Measurements from ENCODE around the gene DNAI2. TPM values are rescaled to one million over a fixed set of nuclear protein-coding genes. Genes with fewer than 3 reads are reported as not detected.

Gene DNAI2
- total and polyA plus RNA-seq, 7 donors: 0.10 TPM; not detected in 6

GRCh38 chr17:74240618-74241205, 33.3 kb upstream of the DNAI2 start:
- H3K9me3 ChIP-seq: no peaks in the 10 kb centered on the region
- H3K4me3 ChIP-seq: no peak overlapping the region
- DNase-seq: no peak
- peaks cover 0 to 3% (median 0%) of the 10 kb centered on the region in 4 donors for H3K36me3 ChIP-seq
- 50 to 69% methylated on average over 11 of the region's 11 CpGs for WGBS, 2 donors
- intact Hi-C loops (cut with DNase I): no loop called here
- TF ChIP-seq EP300 (IDR thresholded peaks at IDR 0.05) (no peak), POLR2AphosphoS5 (IDR thresholded peaks at IDR 0.05) (no peak), POLR2A (IDR thresholded peaks at IDR 0.05) (no peak)
- TF ChIP-seq, protein P1, sequence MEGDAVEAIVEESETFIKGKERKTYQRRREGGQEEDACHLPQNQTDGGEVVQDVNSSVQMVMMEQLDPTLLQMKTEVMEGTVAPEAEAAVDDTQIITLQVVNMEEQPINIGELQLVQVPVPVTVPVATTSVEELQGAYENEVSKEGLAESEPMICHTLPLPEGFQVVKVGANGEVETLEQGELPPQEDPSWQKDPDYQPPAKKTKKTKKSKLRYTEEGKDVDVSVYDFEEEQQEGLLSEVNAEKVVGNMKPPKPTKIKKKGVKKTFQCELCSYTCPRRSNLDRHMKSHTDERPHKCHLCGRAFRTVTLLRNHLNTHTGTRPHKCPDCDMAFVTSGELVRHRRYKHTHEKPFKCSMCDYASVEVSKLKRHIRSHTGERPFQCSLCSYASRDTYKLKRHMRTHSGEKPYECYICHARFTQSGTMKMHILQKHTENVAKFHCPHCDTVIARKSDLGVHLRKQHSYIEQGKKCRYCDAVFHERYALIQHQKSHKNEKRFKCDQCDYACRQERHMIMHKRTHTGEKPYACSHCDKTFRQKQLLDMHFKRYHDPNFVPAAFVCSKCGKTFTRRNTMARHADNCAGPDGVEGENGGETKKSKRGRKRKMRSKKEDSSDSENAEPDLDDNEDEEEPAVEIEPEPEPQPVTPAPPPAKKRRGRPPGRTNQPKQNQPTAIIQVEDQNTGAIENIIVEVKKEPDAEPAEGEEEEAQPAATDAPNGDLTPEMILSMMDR (IDR thresholded peaks at IDR 0.05): no peak
- H3K4me1 ChIP-seq: peaks cover 0 to 14% (median 5%) of the 10 kb centered on the region in 4 donors
- no peaks in the 10 kb centered on the region for H3K27me3 ChIP-seq
- H3K27ac ChIP-seq: peak overlapping the region in 1 of 4 donors; percentile 1

GRCh38 chr17:74241431-74241830, 32.6 kb upstream of the DNAI2 start:
- no peaks in the 10 kb centered on the region for H3K9me3 ChIP-seq
- DNase-seq: no peak
- no peak overlapping the region for H3K4me3 ChIP-seq
- H3K36me3 ChIP-seq: peaks cover 0 to 3% (median 0%) of the 10 kb centered on the region in 4 donors
- TF ChIP-seq, protein P1 (IDR thresholded peaks at IDR 0.05): no peak
- TF ChIP-seq POLR2AphosphoS5 (IDR thresholded peaks at IDR 0.05) (no peak), POLR2A (IDR thresholded peaks at IDR 0.05) (no peak), EP300 (IDR thresholded peaks at IDR 0.05) (no peak)
- no peak overlapping the region for H3K27ac ChIP-seq
- 65 to 77% methylated on average over 10 of the region's 10 CpGs for WGBS, 2 donors
- intact Hi-C loops (cut with DNase I): no loop called here
- no peaks in the 10 kb centered on the region for H3K27me3 ChIP-seq
- H3K4me1 ChIP-seq: peaks cover 0 to 15% (median 5%) of the 10 kb centered on the region in 4 donors

DNA sequence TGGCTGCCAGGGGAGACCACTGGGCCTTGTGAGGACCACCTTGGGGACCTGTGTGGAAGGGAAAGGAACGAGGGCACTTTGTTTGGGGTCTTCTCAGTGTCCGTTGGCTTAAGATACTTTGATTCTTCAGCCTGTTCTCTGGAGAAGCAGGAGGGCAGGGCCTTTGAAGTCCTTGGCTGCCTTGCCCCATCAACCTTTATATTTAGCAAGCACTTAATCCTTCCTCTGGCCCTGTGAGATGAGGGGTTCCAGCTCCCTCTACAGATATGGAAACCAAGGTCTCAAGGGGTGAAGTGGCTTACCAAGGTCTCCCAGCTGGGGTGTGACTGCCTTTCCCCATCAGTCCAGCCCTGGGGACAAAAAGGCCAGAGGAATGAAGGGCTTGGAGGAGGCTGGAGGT, 32.2 kb upstream of the DNAI2 start:
- 79 to 80% methylated on average over 2 of the region's 2 CpGs for WGBS, 2 donors
- Histone ChIP-seq H3K9me3 (no peaks in the 10 kb centered on the region), H3K4me3 (no peak overlapping the region), H3K36me3 (peaks cover 0 to 3% (median 0%) of the 10 kb centered on the region in 4 donors), H3K27ac (no peak overlapping the region), H3K4me1 (peaks cover 0 to 15% (median 5%) of the 10 kb centered on the region in 4 donors), H3K27me3 (no peaks in the 10 kb centered on the region)
- TF ChIP-seq POLR2A (IDR thresholded peaks at IDR 0.05): no peak
- TF ChIP-seq EP300 (IDR thresholded peaks at IDR 0.05): no peak
- no peak for TF ChIP-seq POLR2AphosphoS5 (IDR thresholded peaks at IDR 0.05)
- TF ChIP-seq, protein P1 (IDR thresholded peaks at IDR 0.05): no peak
- no peak for DNase-seq
- intact Hi-C loops (cut with DNase I): no loop called here

- Histone ChIP-seq H3K27ac (peak overlapping the region in 1 of 4 donors; percentile 8), H3K4me1 (peaks cover 0 to 15% (median 5%) of the 10 kb centered on the region in 4 donors), H3K27me3 (no peaks in the 10 kb centered on the region), H3K36me3 (no peaks in the 10 kb centered on the region), H3K9me3 (no peaks in the 10 kb centered on the region), H3K4me3 (no peak overlapping the region)
- intact Hi-C loops (cut with DNase I): no loop called here
- 74 to 88% methylated on average over 13 of the region's 13 CpGs for WGBS, 2 donors
- TF ChIP-seq POLR2AphosphoS5 (IDR thresholded peaks at IDR 0.05) (no peak), EP300 (IDR thresholded peaks at IDR 0.05) (no peak), POLR2A (IDR thresholded peaks at IDR 0.05) (no peak)
- TF ChIP-seq, protein P1 (IDR thresholded peaks at IDR 0.05): no peak
- no peak for DNase-seq
Measured at GRCh38 chr17:74243013-74243755, 30.9 kb upstream of the DNAI2 start.

Data from sigmoid colon (tissue), 7 donors.